Erythroblast (primary cell): Measurements from ENCODE around the gene ENPP5.

Experiments used
- GATA1 ChIP-seq: IDR thresholded peaks from 2 replicates; pipeline ENCODE4 v1.6.1; 2011; ENCODE audit warnings: low read depth, mild to moderate bottlenecking, control low read depth, low read length, moderate library complexity
- POLR2A ChIP-seq: IDR thresholded peaks from 2 replicates; pipeline ENCODE4 v1.6.1; 2011; ENCODE audit warnings: mild to moderate bottlenecking, low read length

- TF ChIP-seq POLR2A, result no peak
- no peak for TF ChIP-seq GATA1
Measured at GRCh38 chr6:46189726-46190125, 18.9 kb upstream of the ENPP5 start.
